ENCODE measurements around the gene CASK.

GRCh38 chrX:41707218-41707617, 216.1 kb downstream of the CASK start:
- no peak for TF ChIP-seq MXI1 (conservative IDR thresholded peaks at IDR 0.05; ENCODE audit: poor library complexity, severe bottlenecking)
- no peak for TF ChIP-seq EP300 (conservative IDR thresholded peaks at IDR 0.05; ENCODE audit: poor library complexity, severe bottlenecking)
